ACHN (cell line): Measurements from ENCODE around the gene ABL2.
"Not testable (repeated sequence)": the region's sequence is repeated elsewhere in the genome, so short reads cannot be mapped to it uniquely, and the experiment has no call there.

ENCODE experiments used
- DNase-seq: peaks from one replicate; pipeline ENCODE4 v3.0.0-alpha.2; 2015
- in situ Hi-C: cut with HindIII; loops from 2 replicates; pipeline ENCODE4 v1.10.0; 2017; ENCODE audit warnings: low sequenced_read_pairs, low pct_ligation_motif_present, low pct_unique_long_range_greater_than_20kb

ABL2 gene

DNA sequence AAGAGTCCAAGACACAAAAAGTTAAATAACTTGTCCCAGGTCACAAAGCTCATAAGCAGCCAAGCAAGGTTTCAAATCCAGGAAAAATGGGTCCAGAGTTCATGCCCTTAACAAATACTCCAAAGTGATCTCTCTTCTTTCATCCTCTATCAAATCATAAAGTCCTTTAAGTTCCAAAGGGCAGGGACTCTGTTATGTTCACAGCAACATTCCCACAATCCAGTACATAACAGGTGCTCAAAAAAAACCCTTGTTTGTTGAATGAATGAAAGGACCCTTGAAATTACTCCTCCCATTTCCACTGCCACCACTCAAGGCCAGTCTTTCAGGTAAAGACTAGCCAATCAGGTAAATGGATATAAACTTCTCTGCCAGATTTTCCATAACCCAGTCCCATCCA lies 2.7 kb downstream of the ABL2 start:
- in situ Hi-C loops = no loop called here
- no peak for DNase-seq

DNA sequence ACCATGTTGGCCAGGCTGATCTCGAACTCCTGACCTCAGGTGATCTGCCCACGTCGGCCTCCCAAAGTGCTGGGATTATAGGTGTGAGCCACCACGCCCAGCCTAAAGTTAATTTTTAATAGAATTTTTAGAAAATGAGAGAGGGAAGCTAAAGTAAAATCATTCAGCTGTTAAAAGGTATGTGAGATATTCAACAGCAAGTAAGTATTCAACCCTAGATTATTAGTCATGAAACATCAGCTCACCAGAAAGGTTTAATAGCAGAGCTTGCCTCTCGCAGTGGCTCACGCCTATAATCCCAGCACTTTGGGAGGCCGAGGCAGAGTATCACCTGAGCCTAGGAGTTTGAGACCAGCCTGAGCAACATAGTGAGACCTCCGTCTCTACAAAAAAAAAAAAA lies 5.0 kb downstream of the ABL2 start:
- DNase-seq = peak; percentile 52
- in situ Hi-C loops = not testable (repeated sequence)

DNA sequence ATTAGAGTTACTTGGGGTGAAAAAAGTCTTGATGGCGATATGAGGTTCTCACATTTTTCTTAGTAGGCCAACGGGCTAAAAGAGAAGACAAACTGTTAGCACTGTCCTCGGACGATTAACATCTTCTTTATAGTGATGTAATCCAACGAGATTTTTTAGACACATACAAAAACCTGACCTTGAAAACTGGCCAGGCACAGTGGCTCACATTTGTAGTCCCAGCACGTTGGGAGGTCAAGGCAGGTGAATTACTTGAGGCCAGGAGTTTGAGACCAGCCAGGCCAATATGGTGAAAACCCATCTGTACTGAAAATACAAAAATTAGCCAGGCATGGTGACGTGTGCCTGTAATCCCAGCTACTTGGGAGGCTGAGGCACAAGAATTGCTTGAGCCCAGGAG lies 8.4 kb downstream of the ABL2 start:
- in situ Hi-C loops, DNase-seq: not testable (repeated sequence)

DNA sequence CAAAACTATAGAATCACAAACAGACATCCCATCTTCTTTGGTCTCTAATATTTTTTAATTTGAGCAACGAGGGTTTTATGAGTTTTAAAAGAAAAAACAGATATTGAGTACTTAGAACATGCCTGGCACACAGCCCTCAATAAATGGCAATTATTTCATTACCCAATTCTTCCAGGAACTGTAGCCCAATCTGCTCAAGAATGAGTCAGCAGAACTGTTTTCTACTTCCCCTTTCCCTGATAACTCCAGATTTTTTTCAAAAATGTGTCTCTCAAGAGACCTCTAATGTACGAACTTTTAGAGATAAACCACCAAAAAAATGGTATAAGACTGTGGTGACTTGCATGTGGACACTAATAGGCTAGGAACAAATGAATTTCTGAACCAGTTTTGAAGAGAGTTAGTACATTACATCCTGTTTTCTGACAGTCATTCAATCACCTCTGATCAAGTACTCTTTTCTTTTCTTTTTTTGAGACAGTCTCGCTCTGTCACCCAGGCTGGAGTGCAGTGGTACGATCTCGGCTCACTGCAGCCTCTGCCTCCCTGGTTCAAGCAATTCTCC lies 11.5 kb downstream of the ABL2 start:
- DNase-seq = no peak
- in situ Hi-C loops = no loop called here

DNA sequence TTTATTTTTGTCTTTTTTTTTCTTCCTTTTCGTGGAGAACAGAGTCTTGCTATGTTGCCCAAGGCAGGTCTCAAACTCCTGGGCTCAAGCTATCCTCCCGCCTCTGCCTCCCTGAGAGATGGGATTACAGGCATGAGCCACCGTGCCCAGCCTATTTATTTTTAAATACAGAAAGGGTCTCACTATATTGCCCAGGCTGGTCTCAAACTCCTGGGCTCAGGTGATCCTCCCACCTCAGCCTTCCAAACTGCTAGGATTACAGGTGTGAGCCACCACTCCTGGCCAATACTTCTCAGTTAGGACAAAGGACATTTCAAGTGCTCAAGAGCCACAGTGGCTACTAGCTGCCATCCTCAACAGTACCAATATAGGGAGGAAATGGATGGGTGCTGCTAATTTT lies 16.2 kb downstream of the ABL2 start:
- DNase-seq, in situ Hi-C loops: not testable (repeated sequence)

DNA sequence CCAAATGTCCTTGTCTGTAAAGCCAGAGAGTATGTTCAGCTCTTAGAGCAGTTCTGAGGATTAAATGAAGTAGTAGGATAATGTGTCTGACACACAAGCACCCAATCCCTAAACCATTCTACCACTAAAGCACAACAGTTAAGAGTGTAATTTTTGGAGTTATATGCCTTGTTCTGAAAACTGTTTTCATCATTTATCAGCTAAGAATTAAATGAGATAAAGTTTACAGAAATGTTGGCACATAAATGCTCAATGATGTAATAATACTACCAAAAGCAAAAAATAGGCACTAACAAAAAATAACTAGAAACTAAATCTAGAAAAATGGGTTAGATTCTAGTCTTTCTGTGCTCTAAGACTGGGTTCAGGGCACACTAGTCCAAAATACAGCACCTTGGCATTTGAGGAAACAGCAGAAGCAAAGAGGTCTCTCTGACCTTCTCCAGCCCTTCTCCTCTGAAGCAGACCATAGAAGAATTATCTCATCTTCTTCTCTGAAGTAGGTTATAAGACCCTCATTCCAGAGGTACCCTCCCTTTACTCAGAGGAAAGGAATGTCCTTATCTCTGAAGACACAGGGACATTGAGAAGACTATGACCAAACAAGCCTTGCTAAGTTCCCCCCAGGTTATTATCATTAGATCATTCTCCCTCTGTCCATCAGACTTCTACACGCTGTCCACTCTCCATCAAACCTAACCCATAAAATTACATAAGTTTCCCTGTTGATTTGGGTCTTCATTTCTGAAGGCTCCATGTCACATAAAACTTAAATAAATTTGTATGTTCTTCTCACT lies 20.6 kb downstream of the ABL2 start:
- DNase-seq = no peak
- in situ Hi-C loops = no loop called here

DNA sequence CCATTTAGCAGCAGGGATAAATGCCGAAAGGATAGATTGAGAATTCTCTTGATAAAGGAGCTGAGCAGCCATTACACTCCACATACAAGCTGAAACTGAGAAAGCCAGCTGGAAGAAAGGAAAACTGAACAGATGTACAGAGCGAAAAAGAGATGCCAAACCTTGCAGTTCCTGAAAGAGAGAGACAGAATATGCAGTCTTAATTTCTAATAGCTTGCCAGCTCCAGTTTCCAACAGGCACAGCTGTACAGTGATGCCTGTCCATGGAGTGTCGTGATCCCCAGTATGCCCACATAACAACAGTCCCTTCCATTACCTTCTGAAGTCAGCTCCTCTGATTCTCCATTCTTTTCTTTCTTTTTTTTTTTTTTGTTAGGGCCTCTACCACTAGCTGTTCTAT lies 22.7 kb downstream of the ABL2 start:
- no peak for DNase-seq
- in situ Hi-C loops = no loop called here

DNA sequence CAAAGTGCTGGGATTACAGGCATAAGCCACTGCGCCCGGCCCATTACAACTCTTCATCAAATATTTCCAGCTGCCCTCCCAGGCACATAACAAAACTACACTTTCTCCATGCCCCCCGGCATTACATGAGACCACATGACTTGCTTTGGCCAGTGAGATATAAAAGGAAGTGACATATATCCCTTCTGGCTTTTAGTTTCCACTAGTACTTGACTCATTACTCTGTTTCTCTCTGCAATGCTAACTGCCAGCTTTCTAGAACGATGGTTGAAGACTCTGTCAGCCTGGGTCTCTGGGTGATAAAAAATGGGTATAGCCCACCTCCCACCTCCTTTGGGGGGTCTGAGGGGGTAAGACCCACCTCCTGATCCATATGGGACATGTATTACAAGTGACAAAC lies 24.2 kb downstream of the ABL2 start:
- DNase-seq = no peak

DNA sequence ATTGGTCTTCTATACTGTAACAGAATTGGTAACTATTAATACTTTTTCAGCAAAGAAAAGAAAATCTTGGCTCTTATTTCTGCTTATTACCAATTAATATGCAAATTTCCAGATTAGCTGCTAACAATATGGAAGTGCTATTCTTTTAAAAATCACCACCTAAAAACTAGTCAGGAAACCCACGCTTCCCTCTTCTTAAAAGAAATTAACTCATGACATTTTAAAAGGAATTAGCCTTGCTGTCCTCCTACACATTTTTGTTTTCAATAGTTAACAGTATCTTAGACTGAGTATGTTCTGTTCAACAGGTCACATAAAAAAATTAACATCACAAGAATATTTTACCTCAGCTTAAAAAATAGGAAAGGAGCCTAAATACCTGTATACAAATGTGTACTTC lies 27.3 kb downstream of the ABL2 start:
- DNase-seq = no peak
- in situ Hi-C loops = no loop called here

More for the DNA sequence above, 24.2 kb downstream of the ABL2 start:
- in situ Hi-C loops = no loop called here

DNA sequence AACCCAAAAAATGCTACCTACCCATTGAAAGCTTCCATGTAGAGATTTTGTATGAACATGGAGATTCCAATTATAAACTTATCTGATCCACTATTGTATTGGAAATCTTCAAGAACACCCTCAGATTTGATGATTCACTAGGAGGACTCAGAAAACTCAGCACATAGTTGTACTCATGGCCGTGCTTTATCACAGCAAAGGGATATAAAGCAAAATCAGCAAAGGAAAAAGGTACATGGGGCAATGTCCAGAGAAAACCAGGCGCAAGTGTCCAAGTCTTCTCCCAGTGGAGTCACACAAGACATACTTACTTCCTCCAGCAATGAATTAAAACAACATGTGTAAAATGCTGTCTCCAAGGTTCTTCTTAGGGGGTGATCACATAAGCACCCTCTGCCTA lies 28.9 kb downstream of the ABL2 start:
- in situ Hi-C loops = no loop called here
- DNase-seq = no peak

DNA sequence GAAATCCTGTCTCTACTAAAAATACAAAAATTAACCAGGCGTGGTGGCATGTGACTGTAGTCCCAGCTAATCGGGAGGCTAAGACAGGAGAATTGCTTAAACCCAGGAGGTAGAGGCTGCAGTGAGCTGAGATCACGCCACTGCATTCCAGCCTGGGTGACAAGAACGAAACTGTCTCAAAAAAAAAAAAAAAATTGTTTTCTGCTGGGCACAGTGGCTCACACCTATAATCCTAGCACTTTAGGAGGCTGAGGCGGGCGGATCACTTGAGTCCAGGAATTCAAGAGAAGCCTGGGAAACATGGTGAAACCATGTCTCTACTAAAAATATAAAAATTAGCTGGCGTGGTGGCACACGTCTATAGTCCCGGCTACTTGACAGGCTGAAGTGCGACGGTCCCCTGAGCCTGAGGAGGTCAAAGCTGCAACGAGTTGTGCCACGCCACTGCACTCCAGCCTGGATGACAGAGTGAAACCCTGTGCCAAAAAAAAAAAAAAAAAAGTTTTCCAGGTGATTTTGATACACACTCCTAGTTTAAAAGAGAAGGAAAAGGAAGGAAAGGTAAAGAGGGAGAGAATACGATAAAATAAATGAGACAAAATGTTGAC lies 31.7 kb downstream of the ABL2 start:
- in situ Hi-C loops = no loop called here
- DNase-seq = no peak

DNA sequence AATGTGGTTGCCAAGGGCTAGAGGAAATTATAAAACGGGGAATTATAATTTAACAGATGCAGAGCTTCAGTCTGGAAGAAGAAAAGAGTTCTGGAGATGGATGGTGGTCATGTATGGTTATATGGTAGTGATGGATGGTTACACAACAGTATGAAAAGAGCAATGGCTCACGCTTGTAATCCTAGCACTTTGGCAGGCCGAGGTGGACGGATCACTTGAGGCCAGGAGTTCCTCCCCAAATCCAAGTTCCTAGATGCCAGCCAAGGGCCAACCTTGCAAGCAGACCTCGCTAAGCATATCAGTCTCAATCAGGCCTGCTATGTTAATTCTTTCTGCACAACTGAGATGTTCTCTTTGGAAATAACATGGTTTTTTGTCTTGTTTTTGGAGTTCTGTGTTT lies 33.6 kb downstream of the ABL2 start:
- in situ Hi-C loops, DNase-seq: not testable (repeated sequence)

DNA sequence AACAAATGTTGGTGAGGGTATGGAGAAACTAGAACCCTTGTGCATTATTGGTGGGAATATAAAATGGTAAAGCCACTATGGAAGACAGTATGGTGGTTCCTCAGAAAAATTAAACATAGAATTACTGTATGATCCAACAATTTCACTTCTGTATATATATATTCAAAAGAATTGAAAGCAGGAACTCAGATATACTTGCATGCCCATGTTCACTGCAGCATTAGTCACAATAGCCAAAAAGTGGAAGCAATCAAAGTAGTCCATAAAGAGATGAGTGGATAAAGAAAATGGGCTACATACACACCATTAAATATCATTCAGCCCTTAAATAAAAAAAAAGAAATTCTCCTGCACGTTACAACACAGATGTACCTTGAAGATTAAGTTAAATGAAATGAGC lies 34.1 kb downstream of the ABL2 start:
- in situ Hi-C loops = no loop called here
- no peak for DNase-seq

DNA sequence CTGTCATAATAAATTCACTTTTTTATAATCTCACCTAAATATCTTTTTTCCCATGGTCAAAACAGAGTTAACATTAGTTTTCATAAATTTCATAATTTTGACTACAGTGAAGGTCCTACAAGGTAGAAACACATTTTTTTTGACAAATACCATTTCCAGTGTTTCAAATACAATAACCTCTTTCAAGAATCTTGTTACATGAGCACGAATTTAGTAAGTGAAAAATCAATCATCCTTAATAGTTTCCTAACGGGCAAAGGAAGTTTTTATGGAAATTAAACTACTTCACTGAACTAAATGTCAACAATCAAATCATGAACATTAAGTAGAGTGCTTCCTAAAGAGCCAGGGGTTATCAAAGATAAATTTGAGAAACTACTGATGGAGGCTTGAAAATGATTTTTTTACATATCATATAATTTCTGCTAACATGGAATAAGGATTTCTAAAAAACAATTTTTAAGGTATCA lies 35.4 kb downstream of the ABL2 start:
- no peak for DNase-seq
- in situ Hi-C loops = no loop called here

DNA sequence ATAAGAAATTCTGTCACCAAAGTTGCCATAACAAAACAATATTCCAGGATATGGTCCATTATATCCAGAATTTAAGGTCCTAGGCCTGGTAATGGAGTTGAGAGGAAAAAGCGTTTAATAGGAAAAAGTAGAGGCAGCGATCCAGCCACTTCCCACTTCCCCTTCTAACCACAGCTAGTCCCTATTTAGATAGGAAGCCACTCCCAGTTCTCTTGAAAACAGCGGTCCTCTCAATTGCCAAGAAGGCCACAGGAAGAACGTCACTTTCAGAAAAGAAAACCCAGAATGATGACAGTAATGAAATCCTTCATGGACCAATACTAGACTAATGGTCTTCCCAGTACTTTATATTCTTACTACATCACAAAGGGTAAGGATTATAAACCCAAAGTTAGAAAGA lies 38.6 kb downstream of the ABL2 start:
- in situ Hi-C loops = no loop called here
- DNase-seq = no peak

DNA sequence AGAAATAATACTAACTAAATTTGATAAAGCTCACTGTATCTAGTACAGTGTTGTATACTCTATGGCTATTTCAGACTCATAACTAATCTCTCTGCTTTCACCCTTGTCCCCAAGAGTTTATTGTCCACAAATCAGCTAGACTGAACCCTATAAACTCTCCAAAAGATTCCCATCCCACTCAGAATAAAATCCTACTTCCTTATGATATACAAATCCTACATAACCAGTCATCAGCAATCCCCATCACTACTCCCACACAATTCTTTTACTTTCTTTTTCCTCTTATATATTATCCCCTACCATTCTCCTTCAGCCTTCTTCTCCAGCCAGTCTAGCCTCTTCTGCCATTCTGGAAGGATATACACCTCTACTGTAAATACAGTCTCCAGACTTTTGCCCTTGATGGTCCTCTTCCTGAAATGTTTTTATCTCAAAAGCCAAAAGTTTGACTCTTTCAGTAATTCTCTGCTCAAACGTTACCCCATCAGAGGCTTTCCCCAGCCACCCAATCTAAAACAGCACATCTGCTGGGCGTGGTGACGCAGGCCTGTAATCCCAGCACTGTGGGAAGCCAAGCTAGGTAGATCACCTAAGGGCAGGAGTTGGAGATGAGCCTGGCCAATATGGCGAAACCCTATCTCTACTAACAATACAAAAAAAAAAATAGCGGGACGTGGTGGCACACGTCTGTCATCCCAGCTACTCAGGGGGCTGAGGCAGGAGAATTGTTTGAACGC lies 41.6 kb downstream of the ABL2 start:
- in situ Hi-C loops = no loop called here

DNA sequence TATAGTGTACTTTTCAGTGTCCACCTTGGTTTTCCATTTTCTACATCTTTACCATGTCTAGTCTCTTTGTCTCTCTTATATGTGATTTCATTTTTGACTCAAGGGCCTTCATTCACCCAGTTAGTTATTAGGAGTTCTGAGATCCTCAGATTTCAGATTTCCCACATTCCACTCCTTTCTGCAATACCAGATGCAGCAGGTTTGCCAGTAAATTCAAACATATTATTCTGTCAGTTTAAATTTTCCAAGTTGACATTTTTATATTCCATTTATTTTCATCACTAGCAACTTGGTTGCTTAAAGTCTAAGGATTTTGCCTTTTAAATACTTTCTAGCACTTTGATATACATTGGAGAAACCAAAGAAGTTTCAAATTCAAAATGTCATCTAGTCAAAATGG lies 42.4 kb downstream of the ABL2 start:
- in situ Hi-C loops = no loop called here
- no peak for DNase-seq

More for the DNA sequence above, 41.6 kb downstream of the ABL2 start:
- DNase-seq = no peak

DNA sequence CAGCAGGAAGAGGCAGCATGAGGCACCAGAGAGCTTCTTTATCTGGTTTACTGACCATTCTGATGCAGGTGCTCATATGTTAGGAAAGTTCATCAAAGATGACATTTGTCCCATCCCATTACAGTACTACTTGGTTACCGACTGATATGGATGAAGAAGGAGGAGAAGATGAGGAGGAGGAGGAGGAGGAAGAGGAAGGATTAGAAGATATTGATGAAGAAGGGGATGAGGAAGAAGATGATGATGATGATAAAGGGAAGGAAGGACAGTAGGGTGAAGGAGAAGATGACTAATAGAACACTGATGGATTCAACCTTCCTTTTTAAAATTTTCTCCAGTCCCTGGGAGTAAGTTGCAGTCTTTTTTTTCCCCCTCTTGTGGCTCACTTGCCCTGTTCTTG lies 45.1 kb downstream of the ABL2 start:
- DNase-seq = no peak
- in situ Hi-C loops = no loop called here

DNA sequence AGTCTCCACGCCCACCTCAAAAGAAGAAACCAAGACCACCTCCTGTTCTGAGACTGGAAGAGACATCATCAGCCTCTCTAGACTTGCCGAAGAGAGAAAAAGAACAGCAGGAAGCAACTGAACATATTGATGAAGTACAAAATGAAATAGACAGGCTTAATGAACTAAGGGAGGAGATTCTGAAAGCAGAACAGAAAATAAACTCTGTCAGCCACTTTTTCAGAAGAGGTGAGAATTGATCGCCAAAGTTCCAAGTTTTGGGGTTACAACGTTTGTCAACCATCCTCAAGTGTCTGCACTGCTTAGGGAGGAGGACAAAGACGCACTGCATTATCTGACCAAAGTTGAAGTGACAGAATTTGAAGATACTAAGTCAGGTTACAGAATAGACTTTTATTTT lies 45.6 kb downstream of the ABL2 start:
- in situ Hi-C loops = no loop called here
- no peak for DNase-seq
